Measurements from ENCODE around the gene SLC37A4.

GRCh38 chr11:119046489-119046888 is 15.8 kb upstream of the SLC37A4 start:
- TF ChIP-seq GATA2 (CRISPR knock-in tag; IDR thresholded peaks at IDR 0.05), result no peak
- TF ChIP-seq CTCF (IDR thresholded peaks at IDR 0.05), result no peak
- TF ChIP-seq EP300 (IDR thresholded peaks at IDR 0.05; ENCODE audit: borderline replicate concordance in 1 of 2, low read depth in 1 of 2, low read length in 1 of 2), result no peak
- no peak for TF ChIP-seq TAF1 (IDR thresholded peaks at IDR 0.05; ENCODE audit: borderline replicate concordance, low read depth, low read length)
- no peak for TF ChIP-seq RXRA (IDR thresholded peaks at IDR 0.05; ENCODE audit: borderline replicate concordance, low read depth)
- TF ChIP-seq YY1 (IDR thresholded peaks at IDR 0.05; ENCODE audit: low read depth), result no peak
- no peak for TF ChIP-seq MAX (IDR thresholded peaks at IDR 0.05; ENCODE audit: low read depth)
- no peak for TF ChIP-seq POLR2AphosphoS5 (IDR thresholded peaks at IDR 0.05; ENCODE audit: low read depth, low read length)
- no peak for TF ChIP-seq RCOR1 (IDR thresholded peaks at IDR 0.05; ENCODE audit: low read length)
- no peak for TF ChIP-seq ZBTB33 (IDR thresholded peaks at IDR 0.05; ENCODE audit: borderline replicate concordance, low read depth)
- TF ChIP-seq EZH2phosphoT487 (IDR thresholded peaks at IDR 0.05; ENCODE audit: borderline replicate concordance, low read depth), result no peak
- no peak for TF ChIP-seq REST (IDR thresholded peaks at IDR 0.05; ENCODE audit: low read depth, low read length)
